Limb (tissue), 2 donors: ENCODE results near the gene PSKH1.
A peak's percentile ranks its signal among the peaks of the same experiment; 100 is the strongest.

Experiments used
- DNase-seq, 2 donors: peaks; one replicate each; pipeline ENCODE4 v3.0.0-alpha.2; 2016; ENCODE audit errors: extremely low spot score in 2 of 2

PSKH1 gene

GRCh38 chr16:67939507-67940445 is 46.7 kb downstream of the PSKH1 start:
- DNase-seq: no peak

- no peak for DNase-seq
Measured at GRCh38 chr16:67940446-67941089, 47.5 kb downstream of the PSKH1 start.

GRCh38 chr16:67941469-67942199 is 48.6 kb downstream of the PSKH1 start:
- no peak for DNase-seq

GRCh38 chr16:67942200-67942509 is 49.1 kb downstream of the PSKH1 start:
- DNase-seq: no peak

GRCh38 chr16:67942510-67943255 is 49.6 kb downstream of the PSKH1 start:
- no peak for DNase-seq

- no peak for DNase-seq
Measured at GRCh38 chr16:67943256-67943618, 50.2 kb downstream of the PSKH1 start.

GRCh38 chr16:67943619-67944504 is 50.8 kb downstream of the PSKH1 start, which contains the start of gene LCAT:
TSS of gene LCAT (minus strand) at chr16:67944120. CDS start at chr16:67944101, 19 bp downstream.
- DNase-seq: no peak

- DNase-seq: no peak
Measured at GRCh38 chr16:67944690-67945391, 51.8 kb downstream of the PSKH1 start.

- DNase-seq: no peak
Measured at GRCh38 chr16:67945392-67945933, 52.4 kb downstream of the PSKH1 start.

- no peak for DNase-seq
Measured at GRCh38 chr16:67946128-67946569, 53.1 kb downstream of the PSKH1 start.

GRCh38 chr16:67946966-67947558 is 54.0 kb downstream of the PSKH1 start:
- DNase-seq: no peak

GRCh38 chr16:67948015-67948414 is 55.0 kb downstream of the PSKH1 start:
- DNase-seq: no peak

- DNase-seq: peak in 1 of 2 donors; percentile 22
Measured at GRCh38 chr16:67949645-67950044, 56.6 kb downstream of the PSKH1 start.

- peak in 1 of 2 donors; percentile 23 for DNase-seq
Measured at GRCh38 chr16:67950335-67950843, 57.3 kb downstream of the PSKH1 start.

- peak in 1 of 2 donors; percentile 65 for DNase-seq
Measured at GRCh38 chr16:67951485-67951884, 58.4 kb downstream of the PSKH1 start.

GRCh38 chr16:67953641-67954375 is 60.8 kb downstream of the PSKH1 start:
- no peak for DNase-seq

- no peak for DNase-seq
Measured at GRCh38 chr16:67954421-67955196, 61.6 kb downstream of the PSKH1 start.
